Measurements from ENCODE around the gene EDA. TPM values are rescaled to one million over a fixed set of nuclear protein-coding genes. Genes with fewer than 3 reads are reported as not detected.

The EDA gene
- total and polyA plus RNA-seq, 10 of the 15 experiments (the other 5 are each of a cell fraction or from before 2014, with no cell fraction given), result 0.06 TPM; not detected in 9

DNA sequence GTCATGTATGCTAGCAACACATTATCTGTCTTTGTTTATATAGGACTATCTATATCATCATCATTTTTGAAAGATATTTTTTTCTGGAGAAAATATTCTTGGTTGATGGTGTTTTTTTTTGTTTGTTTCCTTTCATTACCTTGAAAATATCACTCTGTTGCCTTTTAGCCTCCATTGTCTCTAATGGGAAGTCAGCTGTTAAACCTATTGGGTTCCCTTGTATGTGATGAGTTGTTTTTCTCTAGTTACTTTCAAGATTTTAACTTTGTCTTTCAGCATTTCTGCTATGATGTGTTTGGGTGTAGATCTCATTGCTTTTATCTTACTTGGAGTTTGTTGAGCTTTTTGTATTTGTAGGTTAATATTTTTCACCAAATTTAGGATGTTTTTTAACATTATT, 124.4 kb downstream of the EDA start:
- H3K79me2 ChIP-seq (ENCODE audit: control insufficient read depth, insufficient read depth, low read length), result no peaks in the 10 kb centered on the region
- no TSS peak for BruUV-seq (replicated peaks)
- no peak overlapping the region for H3K27ac ChIP-seq (ENCODE audit: control insufficient read depth, insufficient read depth)
- no peak overlapping the region for H3K4me3 ChIP-seq
- no peaks in the 10 kb centered on the region for H3K36me3 ChIP-seq (ENCODE audit: control insufficient read depth in 2 of 2, insufficient read depth in 2 of 2, low read length in 1 of 2)
- no peak overlapping the region for H2AFZ ChIP-seq (ENCODE audit: control insufficient read depth, low read depth, low read length)
- SMC1A ChIA-PET (ENCODE audit: uncharacterized antibody, unreplicated experiment), result no interaction called here
- in situ Hi-C loops (cut with MboI) (no loop called here), intact Hi-C loops (cut with micrococcal nuclease; ENCODE audit: unreplicated experiment) (no loop called here)
- POLR2A ChIA-PET, result no interaction called here
- RAD21 ChIA-PET (ENCODE audit: unreplicated experiment), result no interaction called here
- DNase-seq (ENCODE audit: low read depth, low spot score) (no peak), FAIRE-seq (no peak), ATAC-seq (no peak)
- H3K27me3 ChIP-seq (replicated peaks in 1 of 2; ENCODE audit: control insufficient read depth in 2 of 2, insufficient read depth in 2 of 2, low read length in 1 of 2), result no peaks in the 10 kb centered on the region
- H3K4me2 ChIP-seq (ENCODE audit: control insufficient read depth, insufficient read depth), result no peak overlapping the region
- H3K4me1 ChIP-seq (ENCODE audit: control insufficient read depth, insufficient read depth, low read length), result no peaks in the 10 kb centered on the region
- no peak overlapping the region for H3K9ac ChIP-seq (ENCODE audit: control insufficient read depth, insufficient read depth, low read length)
- CTCF ChIA-PET, result no interaction called here
- no peaks in the 10 kb centered on the region for H3K9me3 ChIP-seq (replicated peaks; ENCODE audit: control insufficient read depth, insufficient read depth, low read length)
- H4K20me1 ChIP-seq (ENCODE audit: control insufficient read depth, insufficient read depth), result no peaks in the 10 kb centered on the region
- TF ChIP-seq SREBF1 (IDR thresholded peaks at IDR 0.05; ENCODE audit: low read length) (no peak), HDAC6 (IDR thresholded peaks at IDR 0.05; ENCODE audit: unreplicated experiment) (no peak), SMAD5 (IDR thresholded peaks at IDR 0.05; ENCODE audit: low read depth) (no peak), ZBED1 (IDR thresholded peaks at IDR 0.05; ENCODE audit: borderline replicate concordance) (no peak), ETV6 (conservative IDR thresholded peaks at IDR 0.05 in 1 of 2, IDR thresholded peaks at IDR 0.05 in 1 of 2; ENCODE audit: borderline replicate concordance in 1 of 2, low read depth in 1 of 2) (no peak), ZNF217 (IDR thresholded peaks at IDR 0.05) (no peak), SIX5 (IDR thresholded peaks at IDR 0.05; ENCODE audit: low read depth, low read length, severe bottlenecking) (no peak), EP300 (IDR thresholded peaks at IDR 0.05; ENCODE audit: borderline replicate concordance in 1 of 2, control insufficient read depth in 1 of 2, low read depth in 2 of 2, low read length in 2 of 2) (no peak), MXI1 (IDR thresholded peaks at IDR 0.05; ENCODE audit: low read depth, low read length) (no peak)
- TF ChIP-seq, protein P1, sequence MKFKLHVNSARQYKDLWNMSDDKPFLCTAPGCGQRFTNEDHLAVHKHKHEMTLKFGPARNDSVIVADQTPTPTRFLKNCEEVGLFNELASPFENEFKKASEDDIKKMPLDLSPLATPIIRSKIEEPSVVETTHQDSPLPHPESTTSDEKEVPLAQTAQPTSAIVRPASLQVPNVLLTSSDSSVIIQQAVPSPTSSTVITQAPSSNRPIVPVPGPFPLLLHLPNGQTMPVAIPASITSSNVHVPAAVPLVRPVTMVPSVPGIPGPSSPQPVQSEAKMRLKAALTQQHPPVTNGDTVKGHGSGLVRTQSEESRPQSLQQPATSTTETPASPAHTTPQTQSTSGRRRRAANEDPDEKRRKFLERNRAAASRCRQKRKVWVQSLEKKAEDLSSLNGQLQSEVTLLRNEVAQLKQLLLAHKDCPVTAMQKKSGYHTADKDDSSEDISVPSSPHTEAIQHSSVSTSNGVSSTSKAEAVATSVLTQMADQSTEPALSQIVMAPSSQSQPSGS (IDR thresholded peaks at IDR 0.05; ENCODE audit: low read length), result no peak
- TF ChIP-seq, protein P2, sequence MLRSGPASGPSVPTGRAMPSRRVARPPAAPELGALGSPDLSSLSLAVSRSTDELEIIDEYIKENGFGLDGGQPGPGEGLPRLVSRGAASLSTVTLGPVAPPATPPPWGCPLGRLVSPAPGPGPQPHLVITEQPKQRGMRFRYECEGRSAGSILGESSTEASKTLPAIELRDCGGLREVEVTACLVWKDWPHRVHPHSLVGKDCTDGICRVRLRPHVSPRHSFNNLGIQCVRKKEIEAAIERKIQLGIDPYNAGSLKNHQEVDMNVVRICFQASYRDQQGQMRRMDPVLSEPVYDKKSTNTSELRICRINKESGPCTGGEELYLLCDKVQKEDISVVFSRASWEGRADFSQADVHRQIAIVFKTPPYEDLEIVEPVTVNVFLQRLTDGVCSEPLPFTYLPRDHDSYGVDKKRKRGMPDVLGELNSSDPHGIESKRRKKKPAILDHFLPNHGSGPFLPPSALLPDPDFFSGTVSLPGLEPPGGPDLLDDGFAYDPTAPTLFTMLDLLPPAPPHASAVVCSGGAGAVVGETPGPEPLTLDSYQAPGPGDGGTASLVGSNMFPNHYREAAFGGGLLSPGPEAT (IDR thresholded peaks at IDR 0.05; ENCODE audit: low read depth), result no peak
- TF ChIP-seq, protein P3, sequence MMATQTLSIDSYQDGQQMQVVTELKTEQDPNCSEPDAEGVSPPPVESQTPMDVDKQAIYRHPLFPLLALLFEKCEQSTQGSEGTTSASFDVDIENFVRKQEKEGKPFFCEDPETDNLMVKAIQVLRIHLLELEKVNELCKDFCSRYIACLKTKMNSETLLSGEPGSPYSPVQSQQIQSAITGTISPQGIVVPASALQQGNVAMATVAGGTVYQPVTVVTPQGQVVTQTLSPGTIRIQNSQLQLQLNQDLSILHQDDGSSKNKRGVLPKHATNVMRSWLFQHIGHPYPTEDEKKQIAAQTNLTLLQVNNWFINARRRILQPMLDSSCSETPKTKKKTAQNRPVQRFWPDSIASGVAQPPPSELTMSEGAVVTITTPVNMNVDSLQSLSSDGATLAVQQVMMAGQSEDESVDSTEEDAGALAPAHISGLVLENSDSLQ (IDR thresholded peaks at IDR 0.05), result no peak
- TF ChIP-seq, protein P4, sequence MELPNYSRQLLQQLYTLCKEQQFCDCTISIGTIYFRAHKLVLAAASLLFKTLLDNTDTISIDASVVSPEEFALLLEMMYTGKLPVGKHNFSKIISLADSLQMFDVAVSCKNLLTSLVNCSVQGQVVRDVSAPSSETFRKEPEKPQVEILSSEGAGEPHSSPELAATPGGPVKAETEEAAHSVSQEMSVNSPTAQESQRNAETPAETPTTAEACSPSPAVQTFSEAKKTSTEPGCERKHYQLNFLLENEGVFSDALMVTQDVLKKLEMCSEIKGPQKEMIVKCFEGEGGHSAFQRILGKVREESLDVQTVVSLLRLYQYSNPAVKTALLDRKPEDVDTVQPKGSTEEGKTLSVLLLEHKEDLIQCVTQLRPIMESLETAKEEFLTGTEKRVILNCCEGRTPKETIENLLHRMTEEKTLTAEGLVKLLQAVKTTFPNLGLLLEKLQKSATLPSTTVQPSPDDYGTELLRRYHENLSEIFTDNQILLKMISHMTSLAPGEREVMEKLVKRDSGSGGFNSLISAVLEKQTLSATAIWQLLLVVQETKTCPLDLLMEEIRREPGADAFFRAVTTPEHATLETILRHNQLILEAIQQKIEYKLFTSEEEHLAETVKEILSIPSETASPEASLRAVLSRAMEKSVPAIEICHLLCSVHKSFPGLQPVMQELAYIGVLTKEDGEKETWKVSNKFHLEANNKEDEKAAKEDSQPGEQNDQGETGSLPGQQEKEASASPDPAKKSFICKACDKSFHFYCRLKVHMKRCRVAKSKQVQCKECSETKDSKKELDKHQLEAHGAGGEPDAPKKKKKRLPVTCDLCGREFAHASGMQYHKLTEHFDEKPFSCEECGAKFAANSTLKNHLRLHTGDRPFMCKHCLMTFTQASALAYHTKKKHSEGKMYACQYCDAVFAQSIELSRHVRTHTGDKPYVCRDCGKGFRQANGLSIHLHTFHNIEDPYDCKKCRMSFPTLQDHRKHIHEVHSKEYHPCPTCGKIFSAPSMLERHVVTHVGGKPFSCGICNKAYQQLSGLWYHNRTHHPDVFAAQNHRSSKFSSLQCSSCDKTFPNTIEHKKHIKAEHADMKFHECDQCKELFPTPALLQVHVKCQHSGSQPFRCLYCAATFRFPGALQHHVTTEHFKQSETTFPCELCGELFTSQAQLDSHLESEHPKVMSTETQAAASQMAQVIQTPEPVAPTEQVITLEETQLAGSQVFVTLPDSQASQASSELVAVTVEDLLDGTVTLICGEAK (IDR thresholded peaks at IDR 0.05; ENCODE audit: borderline replicate concordance), result no peak
- TF ChIP-seq, protein P5, sequence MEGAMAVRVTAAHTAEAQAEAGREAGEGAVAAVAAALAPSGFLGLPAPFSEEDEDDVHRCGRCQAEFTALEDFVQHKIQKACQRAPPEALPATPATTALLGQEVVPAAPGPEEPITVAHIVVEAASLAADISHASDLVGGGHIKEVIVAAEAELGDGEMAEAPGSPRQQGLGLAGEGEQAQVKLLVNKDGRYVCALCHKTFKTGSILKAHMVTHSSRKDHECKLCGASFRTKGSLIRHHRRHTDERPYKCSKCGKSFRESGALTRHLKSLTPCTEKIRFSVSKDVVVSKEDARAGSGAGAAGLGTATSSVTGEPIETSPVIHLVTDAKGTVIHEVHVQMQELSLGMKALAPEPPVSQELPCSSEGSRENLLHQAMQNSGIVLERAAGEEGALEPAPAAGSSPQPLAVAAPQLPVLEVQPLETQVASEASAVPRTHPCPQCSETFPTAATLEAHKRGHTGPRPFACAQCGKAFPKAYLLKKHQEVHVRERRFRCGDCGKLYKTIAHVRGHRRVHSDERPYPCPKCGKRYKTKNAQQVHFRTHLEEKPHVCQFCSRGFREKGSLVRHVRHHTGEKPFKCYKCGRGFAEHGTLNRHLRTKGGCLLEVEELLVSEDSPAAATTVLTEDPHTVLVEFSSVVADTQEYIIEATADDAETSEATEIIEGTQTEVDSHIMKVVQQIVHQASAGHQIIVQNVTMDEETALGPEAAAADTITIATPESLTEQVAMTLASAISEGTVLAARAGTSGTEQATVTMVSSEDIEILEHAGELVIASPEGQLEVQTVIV (IDR thresholded peaks at IDR 0.05; ENCODE audit: borderline replicate concordance, partially characterized antibody), result no peak
